OCI-LY1 (cell line): Measurements from ENCODE around the gene TRPV5.

Experiments
- H2AFZ ChIP-seq: fragments of 200-600 bp; sonication (generic), shearing (Covaris generic); 2 replicates; pipeline ENCODE4 v1.6.0; 2014; ENCODE audit warnings: antibody characterized with exemption, mild to moderate bottlenecking, low read length
- H3F3A ChIP-seq: fragments of 200-600 bp; sonication (generic), shearing (Covaris generic); 2 replicates; pipeline ENCODE4 v1.6.0; 2014; ENCODE audit warnings: mild to moderate bottlenecking, antibody characterized with exemption, low read length, moderate library complexity; ENCODE audit not compliant: insufficient read depth
- H3K27ac ChIP-seq: fragments of 200-600 bp; sonication (generic); 2 replicates; pipeline ENCODE4 v1.5.1; 2014; ENCODE audit warnings: low read length, mixed run types, mild to moderate bottlenecking, low read depth; ENCODE audit not compliant: poor library complexity, severe bottlenecking
- H3K27me3 ChIP-seq: fragments of 200-600 bp; sonication (generic); 2 replicates; pipeline ENCODE4 v1.6.0; 2014; ENCODE audit warnings: antibody characterized with exemption, mild to moderate bottlenecking, low read length, moderate library complexity; ENCODE audit not compliant: insufficient read depth
- H3K36me3 ChIP-seq: fragments of 200-600 bp; sonication (generic); 2 replicates; pipeline ENCODE4 v1.6.1; 2014; ENCODE audit warnings: mild to moderate bottlenecking, antibody characterized with exemption, low read length, moderate library complexity, mixed read lengths; ENCODE audit not compliant: insufficient read depth
- H3K4me1 ChIP-seq: fragments of 200-600 bp; sonication (generic); 2 replicates; pipeline ENCODE4 v1.5.1; 2014; ENCODE audit warnings: mild to moderate bottlenecking, low read length, moderate library complexity; ENCODE audit not compliant: insufficient read depth, severe bottlenecking
- H3K4me2 ChIP-seq: fragments of 200-600 bp; sonication (generic), shearing (Covaris generic); 2 replicates; pipeline ENCODE4 v1.6.1; 2014; ENCODE audit warnings: low read length
- H3K4me3 ChIP-seq: fragments of 200-600 bp; sonication (generic); 2 replicates; pipeline ENCODE4 v1.5.1; 2014; ENCODE audit warnings: low read length, low read depth, mild to moderate bottlenecking, mixed read lengths; ENCODE audit not compliant: poor library complexity, severe bottlenecking
- H3K79me2 ChIP-seq: fragments of 200-600 bp; shearing (Covaris generic); 2 replicates; pipeline ENCODE4 v1.6.1; 2016; ENCODE audit warnings: mixed run types, low read length, mixed read lengths; ENCODE audit not compliant: insufficient read depth
- H3K9ac ChIP-seq: fragments of 200-600 bp; sonication (generic), shearing (Covaris generic); 2 replicates; pipeline ENCODE4 v1.6.1; 2014; ENCODE audit warnings: mild to moderate bottlenecking, low read length, mixed read lengths
- H3K9me2 ChIP-seq: fragments of 200-600 bp; sonication (generic), shearing (Covaris generic); 2 replicates; pipeline ENCODE4 v1.6.1; 2014; ENCODE audit warnings: low read depth, mild to moderate bottlenecking, low read length, mixed read lengths
- H3K9me3 ChIP-seq: fragments of 200-600 bp; shearing (Covaris generic); 2 replicates; pipeline ENCODE4 v1.6.1; 2014; ENCODE audit warnings: low read length, mixed read lengths
- H4K20me1 ChIP-seq: fragments of 200-600 bp; sonication (generic), shearing (Covaris generic); 2 replicates; pipeline ENCODE4 v1.6.0; 2016; ENCODE audit warnings: mild to moderate bottlenecking, low read length; ENCODE audit not compliant: insufficient read depth
- CTCF ChIP-seq: fragments of 200-600 bp; sonication (generic), shearing (Covaris generic); IDR thresholded peaks from 2 replicates; pipeline ENCODE4 v1.5.1; 2017; ENCODE audit warnings: mild to moderate bottlenecking, antibody characterized with exemption, low read length, moderate library complexity, mixed read lengths
- EZH2 ChIP-seq: fragments of 200-600 bp; sonication (generic), shearing (Covaris generic); IDR thresholded peaks from 2 replicates; pipeline ENCODE4 v1.8.0; 2017; ENCODE audit warnings: borderline replicate concordance, mixed run types, mild to moderate bottlenecking, antibody characterized with exemption, low read length, moderate library complexity, mixed read lengths

TRPV5 gene

GRCh38 chr7:142885311-142886230 is 48.0 kb downstream of the TRPV5 start, which contains the start of gene TRPV6:
Gene TRPV6 (minus strand): TSS chr7:142885745.
- H3K4me1 ChIP-seq, result no peaks in the 10 kb centered on the region
- no peak within 1 kb of the TSS for H2AFZ ChIP-seq
- no peak for TF ChIP-seq CTCF
- no peak for TF ChIP-seq EZH2
- H3K27ac ChIP-seq, result no peak within 1 kb of the TSS
- no peaks in the 10 kb centered on the region for H3K79me2 ChIP-seq
- no peaks in the 10 kb centered on the region for H3K36me3 ChIP-seq
- no peaks in the 10 kb centered on the region for H3K9me3 ChIP-seq
- no peaks in the 10 kb centered on the region for H3F3A ChIP-seq
- no peaks in the 10 kb centered on the region for H3K9me2 ChIP-seq
- no peak within 1 kb of the TSS for H3K9ac ChIP-seq
- no peaks in the 10 kb centered on the region for H4K20me1 ChIP-seq
- H3K27me3 ChIP-seq, result no peaks in the 10 kb centered on the region; the same call in none of the 2 replicates
- no peak within 1 kb of the TSS for H3K4me3 ChIP-seq
- H3K4me2 ChIP-seq, result no peak within 1 kb of the TSS

GRCh38 chr7:142884286-142884640 is 49.3 kb downstream of the TRPV5 start:
- Histone ChIP-seq H3K4me1 (no peaks in the 10 kb centered on the region), H3K27ac (no peak overlapping the region), H4K20me1 (no peaks in the 10 kb centered on the region), H3F3A (no peaks in the 10 kb centered on the region), H3K9ac (no peak overlapping the region), H3K4me3 (no peak overlapping the region), H3K79me2 (no peaks in the 10 kb centered on the region), H3K9me3 (no peaks in the 10 kb centered on the region), H3K36me3 (no peaks in the 10 kb centered on the region), H2AFZ (no peak overlapping the region), H3K4me2 (no peak overlapping the region), H3K9me2 (no peaks in the 10 kb centered on the region), H3K27me3 (no peaks in the 10 kb centered on the region; the same call in none of the 2 replicates)
- TF ChIP-seq CTCF, result no peak
- TF ChIP-seq EZH2, result no peak

- Histone ChIP-seq H3K27ac (no peak overlapping the region), H2AFZ (no peak overlapping the region), H3K4me2 (no peak overlapping the region), H3K9me3 (no peaks in the 10 kb centered on the region), H3K27me3 (no peaks in the 10 kb centered on the region; the same call in none of the 2 replicates), H4K20me1 (no peaks in the 10 kb centered on the region), H3K36me3 (no peaks in the 10 kb centered on the region), H3K9me2 (no peaks in the 10 kb centered on the region), H3K79me2 (no peaks in the 10 kb centered on the region), H3F3A (no peaks in the 10 kb centered on the region), H3K9ac (no peak overlapping the region), H3K4me3 (no peak overlapping the region), H3K4me1 (no peaks in the 10 kb centered on the region)
- TF ChIP-seq CTCF, result no peak
- TF ChIP-seq EZH2, result no peak
These were observed 49.8 kb downstream of the TRPV5 start for GRCh38 chr7:142883571-142884285.
